BLaER1 (cell line): ENCODE measurements around the gene HPS4.
"Not testable (repeated sequence)": the region's sequence is repeated elsewhere in the genome, so short reads cannot be mapped to it uniquely, and the experiment has no call there.

Source experiments
- H3K27ac ChIP-seq: shearing (Covaris generic); formaldehyde crosslinking; 2 replicates; pipeline ENCODE4 v1.8.1; 2022
- H3K27me3 ChIP-seq: shearing (Covaris generic); formaldehyde crosslinking; 2 replicates; pipeline ENCODE4 v1.8.1; 2022
- H3K36me3 ChIP-seq: shearing (Covaris generic); formaldehyde crosslinking; 2 replicates; pipeline ENCODE4 v1.8.1; 2022
- H3K4me1 ChIP-seq: shearing (Covaris generic); formaldehyde crosslinking; 2 replicates; pipeline ENCODE4 v1.8.1; 2022
- H3K4me2 ChIP-seq: shearing (Covaris generic); formaldehyde crosslinking; 2 replicates; pipeline ENCODE4 v1.8.1; 2022
- H3K4me3 ChIP-seq: shearing (Covaris generic); formaldehyde crosslinking; 2 replicates; pipeline ENCODE4 v1.8.1; 2022
- H3K9ac ChIP-seq: shearing (Covaris generic); formaldehyde crosslinking; 2 replicates; pipeline ENCODE4 v1.8.1; 2022
- H3K9me3 ChIP-seq: shearing (Covaris generic); formaldehyde crosslinking; 2 replicates; pipeline ENCODE4 v1.8.1; 2022
- H4K20me1 ChIP-seq: shearing (Covaris generic); formaldehyde crosslinking; 2 replicates; pipeline ENCODE4 v1.8.1; 2022
- Cebpa-rat ChIP-seq: shearing (Covaris generic); IDR thresholded peaks from 2 replicates; pipeline ENCODE4 v1.8.1; 2022

Gene HPS4

GRCh38 chr22:26483439-26484359 is at the start of gene HPS4, which contains the start of gene SRRD:
HPS4 (minus strand) TSS chr22:26483783; CDS start chr22:26481762, 2,021 bp downstream.
SRRD (plus strand) TSS chr22:26483877; CDS start chr22:26483891, 14 bp downstream.
- Histone ChIP-seq H3K4me2 (peak within 1 kb of the TSS; percentile 94), H3K9ac (peak within 1 kb of the TSS; percentile 100), H3K36me3 (peaks cover 2% of the 10 kb centered on the region), H3K9me3 (no peaks in the 10 kb centered on the region), H3K4me1 (peaks cover 51% of the 10 kb centered on the region), H3K27ac (peak within 1 kb of the TSS; percentile 98), H3K27me3 (no peaks in the 10 kb centered on the region), H4K20me1 (no peaks in the 10 kb centered on the region), H3K4me3 (peak within 1 kb of the TSS; percentile 90)
- no peak for TF ChIP-seq Cebpa-rat

- Histone ChIP-seq H3K36me3 (peaks cover 99% of the 10 kb centered on the region), H3K27me3 (no peaks in the 10 kb centered on the region), H3K4me1 (peaks cover 36% of the 10 kb centered on the region), H3K4me3 (no peak overlapping the region), H3K27ac (no peak overlapping the region), H3K4me2 (no peak overlapping the region), H3K9ac (no peak overlapping the region), H4K20me1 (no peaks in the 10 kb centered on the region), H3K9me3 (no peaks in the 10 kb centered on the region)
- peak; percentile 48; the same call in 1 of the 2 replicates for TF ChIP-seq Cebpa-rat
Observed at GRCh38 chr22:26529345-26529744, 45.8 kb upstream of the HPS4 start.

GRCh38 chr22:26528518-26528917 is 44.9 kb upstream of the HPS4 start:
- not testable (repeated sequence) for H3K4me3 ChIP-seq, H3K27me3 ChIP-seq, H3K9ac ChIP-seq, H4K20me1 ChIP-seq, H3K9me3 ChIP-seq, H3K27ac ChIP-seq
- peaks cover 27% of the 10 kb centered on the region for H3K4me1 ChIP-seq
- peak overlapping the region; percentile 55; the same call in 1 of the 2 replicates for H3K4me2 ChIP-seq
- peaks cover 100% of the 10 kb centered on the region for H3K36me3 ChIP-seq

- peaks cover 22% of the 10 kb centered on the region for H3K4me1 ChIP-seq
- H3K4me2 ChIP-seq = peak overlapping the region; percentile 55
- H4K20me1 ChIP-seq = no peaks in the 10 kb centered on the region
- no peaks in the 10 kb centered on the region for H3K27me3 ChIP-seq
- peaks cover 99% of the 10 kb centered on the region for H3K36me3 ChIP-seq
- no peaks in the 10 kb centered on the region for H3K9me3 ChIP-seq
- no peak for TF ChIP-seq Cebpa-rat
- 0 out of 2 replicates have a peak overlapping the region, but pooled peaks have one; percentile 32 for H3K27ac ChIP-seq
- no peak overlapping the region for H3K9ac ChIP-seq
- H3K4me3 ChIP-seq = no peak overlapping the region
Observed at GRCh38 chr22:26527574-26528465, 44.2 kb upstream of the HPS4 start.

GRCh38 chr22:26527167-26527566 is 43.6 kb upstream of the HPS4 start:
- H3K9ac ChIP-seq = no peak overlapping the region
- peak overlapping the region; percentile 55 for H3K4me2 ChIP-seq
- H3K9me3 ChIP-seq = no peaks in the 10 kb centered on the region
- peaks cover 99% of the 10 kb centered on the region for H3K36me3 ChIP-seq
- TF ChIP-seq Cebpa-rat = no peak
- no peaks in the 10 kb centered on the region for H3K27me3 ChIP-seq
- peaks cover 22% of the 10 kb centered on the region for H3K4me1 ChIP-seq
- no peak overlapping the region for H3K4me3 ChIP-seq
- H4K20me1 ChIP-seq = no peaks in the 10 kb centered on the region
- no peak overlapping the region for H3K27ac ChIP-seq

GRCh38 chr22:26525946-26526564 is 42.5 kb upstream of the HPS4 start:
- Histone ChIP-seq H4K20me1 (no peaks in the 10 kb centered on the region), H3K36me3 (peaks cover 96% of the 10 kb centered on the region), H3K27me3 (no peaks in the 10 kb centered on the region), H3K4me1 (peaks cover 22% of the 10 kb centered on the region), H3K9ac (no peak overlapping the region), H3K4me2 (no peak overlapping the region), H3K27ac (no peak overlapping the region), H3K9me3 (no peaks in the 10 kb centered on the region), H3K4me3 (no peak overlapping the region)
- no peak for TF ChIP-seq Cebpa-rat

- Histone ChIP-seq H3K4me2 (no peak overlapping the region), H3K36me3 (peaks cover 84% of the 10 kb centered on the region), H3K27ac (no peak overlapping the region), H3K4me3 (no peak overlapping the region), H4K20me1 (no peaks in the 10 kb centered on the region), H3K4me1 (peaks cover 22% of the 10 kb centered on the region), H3K9me3 (no peaks in the 10 kb centered on the region), H3K27me3 (no peaks in the 10 kb centered on the region), H3K9ac (no peak overlapping the region)
- TF ChIP-seq Cebpa-rat = no peak
Observed at GRCh38 chr22:26524870-26525269, 41.3 kb upstream of the HPS4 start.

GRCh38 chr22:26522592-26522991 is 39.0 kb upstream of the HPS4 start:
- no peak overlapping the region for H3K9ac ChIP-seq
- H3K9me3 ChIP-seq = no peaks in the 10 kb centered on the region
- TF ChIP-seq Cebpa-rat = no peak
- H3K4me2 ChIP-seq = no peak overlapping the region
- peaks cover 10% of the 10 kb centered on the region for H3K4me1 ChIP-seq
- H3K4me3 ChIP-seq = no peak overlapping the region
- no peaks in the 10 kb centered on the region for H4K20me1 ChIP-seq
- peaks cover 61% of the 10 kb centered on the region for H3K36me3 ChIP-seq
- no peaks in the 10 kb centered on the region for H3K27me3 ChIP-seq
- H3K27ac ChIP-seq = no peak overlapping the region

GRCh38 chr22:26522012-26522411 is 38.4 kb upstream of the HPS4 start:
- H3K9me3 ChIP-seq = no peaks in the 10 kb centered on the region
- H3K9ac ChIP-seq = no peak overlapping the region
- no peaks in the 10 kb centered on the region for H3K27me3 ChIP-seq
- peaks cover 56% of the 10 kb centered on the region for H3K36me3 ChIP-seq
- peaks cover 4% of the 10 kb centered on the region; the same call in 1 of the 2 replicates for H3K4me1 ChIP-seq
- no peak overlapping the region for H3K4me2 ChIP-seq
- no peak for TF ChIP-seq Cebpa-rat
- no peak overlapping the region for H3K4me3 ChIP-seq
- no peak overlapping the region for H3K27ac ChIP-seq
- no peaks in the 10 kb centered on the region for H4K20me1 ChIP-seq
